Epithelial cell of proximal tubule (primary cell): ENCODE data around the gene DIAPH3. TPM values are rescaled to one million over a fixed set of nuclear protein-coding genes. Genes with fewer than 3 reads are reported as not detected.

Source experiments
- DNase-seq: peaks from one replicate; pipeline ENCODE4 v3.0.0-alpha.2; 2011; ENCODE audit warnings: low read depth
- H3K4me3 ChIP-seq: 2 replicates; pipeline ENCODE4 v1.5.1; 2011; ENCODE audit warnings: low read depth, mild to moderate bottlenecking, low read length
- CTCF ChIP-seq: conservative IDR thresholded peaks from 2 replicates; pipeline ENCODE4 v1.5.1; 2012; ENCODE audit warnings: low read depth, mild to moderate bottlenecking, low read length
- total RNA-seq: library from RNA; depleted of rRNA; stranded (reverse); fragments of >200 nt; gene quantifications from 2 replicates; pipeline ENCODE4 v1.2.3, GENCODE V29; 2015

Gene DIAPH3
- total RNA-seq, 1 donor from 2014 or later, result 48.0 TPM

DNA sequence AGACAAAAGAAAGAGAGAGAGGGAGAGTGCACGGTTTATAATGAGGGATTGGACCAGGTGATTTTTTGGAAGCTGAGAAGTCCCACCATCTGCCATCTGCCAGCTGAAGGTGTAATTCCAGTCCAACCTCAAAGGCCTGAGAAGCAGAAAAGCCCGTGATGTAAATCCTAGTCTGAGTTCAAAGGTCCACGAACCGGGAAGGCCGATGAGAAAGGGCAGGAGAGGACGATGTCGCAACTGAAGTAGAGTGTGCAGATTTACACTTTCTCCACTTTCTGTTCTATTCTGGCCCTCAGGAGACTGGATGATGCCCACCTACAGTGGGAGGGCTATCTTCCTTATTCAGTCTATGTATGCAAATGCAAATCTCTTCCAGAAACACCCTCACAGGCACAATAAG is 500.0 kb downstream of the DIAPH3 start:
- no peak overlapping the region for H3K4me3 ChIP-seq
- no peak for DNase-seq
- TF ChIP-seq CTCF, result no peak

DNA sequence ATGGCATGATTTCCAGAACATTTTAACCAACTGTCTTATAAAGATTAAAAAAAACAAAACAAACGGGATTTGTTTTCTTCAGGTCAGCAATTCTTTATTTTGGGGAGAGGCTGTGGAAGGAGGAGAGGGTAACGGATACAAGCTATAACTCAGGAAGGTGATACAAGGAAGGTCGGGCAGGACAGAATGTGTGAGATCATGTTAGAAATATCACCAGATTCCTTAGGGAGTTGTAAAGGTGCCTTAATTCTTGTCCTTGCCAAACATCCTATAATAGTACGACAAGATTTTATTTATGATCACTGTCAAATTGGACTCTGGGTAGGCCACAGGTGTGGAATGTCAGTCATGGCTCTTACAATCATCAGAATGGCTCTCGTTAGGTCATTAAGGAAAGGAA is 503.1 kb downstream of the DIAPH3 start:
- no peak for DNase-seq
- TF ChIP-seq CTCF, result no peak
- no peak overlapping the region for H3K4me3 ChIP-seq

DNA sequence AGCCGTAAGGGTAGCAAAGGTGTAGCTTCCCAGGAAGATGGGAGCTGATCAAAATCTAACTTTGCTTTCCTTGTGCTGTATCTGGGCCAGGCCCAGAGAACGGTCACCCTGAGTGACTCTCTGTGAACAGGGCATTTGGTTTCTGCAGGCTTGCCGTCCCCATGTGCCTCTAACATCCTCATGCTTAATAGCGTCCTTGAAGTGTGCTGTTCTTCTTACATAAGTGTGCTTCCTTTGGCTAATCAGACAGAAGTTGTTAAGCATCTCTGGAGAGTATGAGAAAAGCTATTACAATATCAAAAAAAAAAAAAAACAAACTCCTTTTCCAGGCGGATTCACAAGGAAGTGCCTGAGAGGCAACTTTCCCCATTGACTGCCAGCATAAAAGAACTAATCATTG is 503.7 kb downstream of the DIAPH3 start:
- TF ChIP-seq CTCF, result no peak
- no peak for DNase-seq
- no peak overlapping the region for H3K4me3 ChIP-seq

DNA sequence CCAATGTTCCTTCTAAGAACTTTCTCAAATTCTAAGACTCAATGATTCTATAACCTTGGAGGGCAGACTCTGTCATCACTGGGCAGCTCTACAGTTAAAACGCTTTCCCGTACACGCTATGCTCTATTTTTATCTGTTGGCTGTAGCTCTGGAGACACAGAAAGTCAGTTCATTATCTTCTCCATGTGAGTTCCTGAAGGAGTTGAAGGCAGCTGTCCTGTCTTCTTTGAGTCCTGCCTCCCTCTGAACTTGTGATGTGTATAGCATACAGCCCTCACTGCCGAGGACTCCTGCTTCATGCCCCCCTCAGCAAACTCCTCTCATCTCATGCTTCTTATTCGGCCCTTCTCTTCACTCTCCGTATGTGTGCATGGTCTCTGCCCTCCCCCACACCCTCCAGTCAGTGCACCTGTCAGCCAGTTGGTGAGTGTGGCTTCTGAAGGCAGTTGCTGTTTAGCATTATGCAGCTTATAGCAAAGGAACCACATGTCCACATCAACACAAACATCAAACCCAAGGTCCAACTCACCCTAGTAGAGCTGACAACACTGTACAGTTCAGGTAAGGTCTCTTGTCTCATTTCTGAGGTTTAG is 504.9 kb downstream of the DIAPH3 start:
- no peak for DNase-seq
- no peak for TF ChIP-seq CTCF
- no peak overlapping the region for H3K4me3 ChIP-seq

DNA sequence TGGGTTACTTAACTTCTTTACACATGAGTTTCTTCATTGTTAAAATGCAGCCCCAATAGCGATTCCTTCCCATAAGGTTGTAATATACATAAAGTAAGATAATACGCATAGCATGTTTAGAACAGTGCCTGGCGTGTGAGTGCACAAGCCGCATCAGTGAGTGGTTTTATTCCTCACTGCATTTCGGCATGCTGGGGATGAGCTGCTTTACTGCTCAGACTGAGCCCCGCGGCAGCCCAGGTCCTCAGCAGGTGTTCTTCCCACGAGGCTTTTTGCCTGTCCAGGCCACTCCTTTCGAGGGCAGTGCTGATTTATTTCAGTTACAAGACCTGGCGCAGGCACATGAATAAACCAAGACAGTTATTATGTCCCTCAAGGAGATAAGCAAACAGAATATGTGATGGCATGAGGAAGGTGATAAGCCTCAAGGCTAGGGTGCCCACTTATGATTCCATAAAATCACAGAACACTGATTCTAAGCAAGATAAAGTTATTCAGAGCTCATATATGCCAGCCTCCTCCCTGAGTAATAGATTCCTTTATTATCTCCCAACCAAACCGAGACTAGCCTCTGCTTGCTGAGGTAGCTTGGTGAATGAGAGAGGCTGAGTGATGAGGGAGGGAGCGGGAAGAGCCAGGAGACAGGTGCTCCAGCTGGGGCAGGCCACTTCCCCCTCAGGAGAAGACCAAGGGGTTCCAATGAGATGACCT is 505.5 kb downstream of the DIAPH3 start:
- DNase-seq, result no peak
- no peak overlapping the region for H3K4me3 ChIP-seq
- TF ChIP-seq CTCF, result no peak

DNA sequence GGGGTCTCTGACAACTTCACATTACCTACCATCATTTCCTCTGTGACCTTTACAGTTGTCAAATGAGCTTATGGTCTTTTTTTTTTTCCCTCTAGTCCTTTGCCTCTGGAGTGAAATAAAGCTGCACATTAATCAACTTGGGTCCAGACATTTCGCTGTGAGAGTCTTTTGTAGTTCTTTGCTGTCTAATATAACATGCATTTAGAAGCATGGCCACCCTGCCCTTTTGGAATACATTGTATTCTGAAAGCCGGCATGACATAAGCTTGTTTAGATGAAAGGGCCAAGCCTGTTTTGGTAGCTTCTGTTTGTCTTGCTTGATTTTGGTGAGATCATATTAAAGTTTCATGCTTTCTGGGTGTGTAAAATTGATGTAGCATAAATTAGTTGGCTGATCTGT is 509.8 kb downstream of the DIAPH3 start:
- no peak overlapping the region for H3K4me3 ChIP-seq
- DNase-seq, result no peak
- TF ChIP-seq CTCF, result no peak

DNA sequence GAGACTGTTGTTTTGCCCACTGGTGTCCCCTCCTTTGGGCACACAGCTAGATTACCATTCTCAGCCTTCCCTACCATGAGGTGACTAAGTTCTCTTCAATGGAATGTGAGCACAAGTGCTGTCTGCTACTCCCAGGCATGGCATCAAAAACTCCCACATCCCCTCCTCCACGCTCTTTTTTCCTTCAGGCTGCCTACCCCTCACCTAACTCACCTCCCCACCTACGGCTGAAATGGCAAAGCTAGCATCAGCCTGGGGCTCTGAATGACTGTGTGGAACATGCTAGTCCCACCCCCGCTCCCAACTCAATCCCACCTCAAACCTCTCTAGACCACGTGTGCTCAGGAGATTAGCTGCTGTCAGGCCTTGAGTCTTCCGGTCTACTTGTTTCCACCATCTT is 512.2 kb downstream of the DIAPH3 start:
- TF ChIP-seq CTCF, result no peak
- H3K4me3 ChIP-seq, result no peak overlapping the region
- DNase-seq, result no peak
